ENCODE data around the gene HNRNPF. TPM values are rescaled to one million over a fixed set of nuclear protein-coding genes. Genes with fewer than 3 reads are reported as not detected.
"Not testable (repeated sequence)": the region's sequence is repeated elsewhere in the genome, so short reads cannot be mapped to it uniquely, and the experiment has no call there.

Gene HNRNPF
- total and polyA plus RNA-seq, 5 donors from 2014 or later: 143 to 350 (median 316) TPM

- H3K36me3 ChIP-seq (ENCODE audit: control insufficient read depth, insufficient read depth, low read length): no peaks in the 10 kb centered on the region
- H3K9me3 ChIP-seq (ENCODE audit: control insufficient read depth in 2 of 2, low read length in 2 of 2): no peaks in the 10 kb centered on the region
- H3K4me1 ChIP-seq (ENCODE audit: control insufficient read depth, insufficient read depth, low read length, poor library complexity, severe bottlenecking): peaks cover 11% of the 10 kb centered on the region
- H3K27ac ChIP-seq (ENCODE audit: insufficient read depth, low read length, poor library complexity, severe bottlenecking): no peak overlapping the region
- H3K27me3 ChIP-seq (ENCODE audit: control insufficient read depth, insufficient read depth, low read length): no peaks in the 10 kb centered on the region
- Mint-ChIP-seq H3K27ac (peak overlapping the region in 1 of 3 donors; percentile 80), H3K36me3 (no peaks in the 10 kb centered on the region), H3K4me1 (peaks cover 0 to 25% (median 7%) of the 10 kb centered on the region in 4 donors), H3K4me3 (peak overlapping the region in 1 of 4 donors; percentile 54), H3K9me3 (peaks cover 0 to 2% (median 0%) of the 10 kb centered on the region in 7 donors), H3K27me3 (peaks cover 4% of the 10 kb centered on the region)
- ATAC-seq (ENCODE audit: low read depth in 2 of 2): no peak
- H3K4me3 ChIP-seq (ENCODE audit: low read depth, low read length): no peak overlapping the region
- no peak for DNase-seq
These were observed 22.1 kb upstream of the HNRNPF start for GRCh38 chr10:43430926-43431663.

- no peak overlapping the region for H3K27ac ChIP-seq (ENCODE audit: insufficient read depth, low read length, poor library complexity, severe bottlenecking)
- Mint-ChIP-seq H3K36me3 (no peaks in the 10 kb centered on the region), H3K27me3 (peaks cover 4% of the 10 kb centered on the region), H3K4me1 (peaks cover 0 to 17% (median 4%) of the 10 kb centered on the region in 4 donors), H3K4me3 (peak overlapping the region in 1 of 4 donors; percentile 41), H3K27ac (peak overlapping the region in 1 of 3 donors; percentile 15), H3K9me3 (peaks cover 0 to 2% (median 0%) of the 10 kb centered on the region in 7 donors)
- DNase-seq (peak in 1 of 3 donors; percentile 47), ATAC-seq (ENCODE audit: low read depth in 2 of 2) (peak; percentile 47 to 53)
- no peaks in the 10 kb centered on the region for H3K36me3 ChIP-seq (ENCODE audit: control insufficient read depth, insufficient read depth, low read length)
- peaks cover 2% of the 10 kb centered on the region for H3K4me1 ChIP-seq (ENCODE audit: control insufficient read depth, insufficient read depth, low read length, poor library complexity, severe bottlenecking)
- H3K4me3 ChIP-seq (ENCODE audit: low read depth, low read length): peak overlapping the region; percentile 41
- no peaks in the 10 kb centered on the region for H3K9me3 ChIP-seq (ENCODE audit: control insufficient read depth in 2 of 2, low read length in 2 of 2)
- no peaks in the 10 kb centered on the region for H3K27me3 ChIP-seq (ENCODE audit: control insufficient read depth, insufficient read depth, low read length)
These were observed 18.3 kb upstream of the HNRNPF start for GRCh38 chr10:43427166-43427825.

GRCh38 chr10:43426476-43426875 lies 17.5 kb upstream of the HNRNPF start:
- not testable (repeated sequence) for H3K36me3 Mint-ChIP-seq; H3K27me3 ChIP-seq (ENCODE audit: control insufficient read depth, insufficient read depth, low read length); H3K27ac ChIP-seq (ENCODE audit: insufficient read depth, low read length, poor library complexity, severe bottlenecking); DNase-seq; H3K9me3 ChIP-seq (ENCODE audit: control insufficient read depth in 2 of 2, low read length in 2 of 2); H3K36me3 ChIP-seq (ENCODE audit: control insufficient read depth, insufficient read depth, low read length); H3K9me3 Mint-ChIP-seq; H3K27ac Mint-ChIP-seq; H3K4me3 ChIP-seq (ENCODE audit: low read depth, low read length); ATAC-seq (ENCODE audit: low read depth in 2 of 2); H3K4me1 ChIP-seq (ENCODE audit: control insufficient read depth, insufficient read depth, low read length, poor library complexity, severe bottlenecking); H3K27me3 Mint-ChIP-seq; H3K4me3 Mint-ChIP-seq
- H3K4me1 Mint-ChIP-seq: peaks cover 3 to 20% (median 6%) of the 10 kb centered on the region in 4 donors

GRCh38 chr10:43424416-43424815 lies 15.4 kb upstream of the HNRNPF start:
- no peak for ATAC-seq (ENCODE audit: low read depth in 2 of 2)
- H3K9me3 Mint-ChIP-seq: no peaks in the 10 kb centered on the region

GRCh38 chr10:43421944-43422343 lies 13.0 kb upstream of the HNRNPF start:
- H3K36me3 Mint-ChIP-seq; H3K36me3 ChIP-seq (ENCODE audit: control insufficient read depth, insufficient read depth, low read length); H3K9me3 Mint-ChIP-seq; H3K27me3 ChIP-seq (ENCODE audit: control insufficient read depth, insufficient read depth, low read length); DNase-seq; H3K4me3 ChIP-seq (ENCODE audit: low read depth, low read length); H3K9me3 ChIP-seq (ENCODE audit: control insufficient read depth in 2 of 2, low read length in 2 of 2); H3K27ac ChIP-seq (ENCODE audit: insufficient read depth, low read length, poor library complexity, severe bottlenecking); H3K27me3 Mint-ChIP-seq; ATAC-seq (ENCODE audit: low read depth in 2 of 2): not testable (repeated sequence)
- H3K4me1 ChIP-seq (ENCODE audit: control insufficient read depth, insufficient read depth, low read length, poor library complexity, severe bottlenecking): peaks cover 29% of the 10 kb centered on the region
- peaks cover 17 to 45% (median 23%) of the 10 kb centered on the region in 4 donors for H3K4me1 Mint-ChIP-seq
- H3K4me3 Mint-ChIP-seq: peak overlapping the region in 2 of 4 donors; percentile 85 to 97
- peak overlapping the region; percentile 67 to 97 (median 82) for H3K27ac Mint-ChIP-seq

More at GRCh38 chr10:43424416-43424815, 15.4 kb upstream of the HNRNPF start:
- Mint-ChIP-seq H3K27ac (no peak overlapping the region), H3K4me3 (no peak overlapping the region), H3K4me1 (peaks cover 5 to 36% (median 13%) of the 10 kb centered on the region in 4 donors), H3K27me3 (no peaks in the 10 kb centered on the region), H3K36me3 (no peaks in the 10 kb centered on the region)
- H3K27ac ChIP-seq (ENCODE audit: insufficient read depth, low read length, poor library complexity, severe bottlenecking): no peak overlapping the region
- H3K9me3 ChIP-seq (ENCODE audit: control insufficient read depth in 2 of 2, low read length in 2 of 2): no peaks in the 10 kb centered on the region
- DNase-seq: no peak
- peaks cover 19% of the 10 kb centered on the region for H3K4me1 ChIP-seq (ENCODE audit: control insufficient read depth, insufficient read depth, low read length, poor library complexity, severe bottlenecking)
- H3K27me3 ChIP-seq (ENCODE audit: control insufficient read depth, insufficient read depth, low read length): no peaks in the 10 kb centered on the region
- no peak overlapping the region for H3K4me3 ChIP-seq (ENCODE audit: low read depth, low read length)
- H3K36me3 ChIP-seq (ENCODE audit: control insufficient read depth, insufficient read depth, low read length): no peaks in the 10 kb centered on the region

- peak overlapping the region; percentile 63 to 97 (median 76) for H3K4me3 Mint-ChIP-seq
These were observed 12.5 kb upstream of the HNRNPF start for GRCh38 chr10:43421519-43421918.

GRCh38 chr10:43421201-43421507 lies 12.2 kb upstream of the HNRNPF start:
- no peak for DNase-seq
- peak overlapping the region; percentile 91 for H3K27ac ChIP-seq (ENCODE audit: insufficient read depth, low read length, poor library complexity, severe bottlenecking)
- peak overlapping the region; percentile 93 to 97 (median 96) for H3K4me3 Mint-ChIP-seq
- H3K27ac Mint-ChIP-seq: peak overlapping the region; percentile 97
- H3K27me3 ChIP-seq (ENCODE audit: control insufficient read depth, insufficient read depth, low read length): no peaks in the 10 kb centered on the region
- H3K4me1 ChIP-seq (ENCODE audit: control insufficient read depth, insufficient read depth, low read length, poor library complexity, severe bottlenecking): peaks cover 28% of the 10 kb centered on the region
- no peaks in the 10 kb centered on the region for H3K9me3 Mint-ChIP-seq
- ATAC-seq (ENCODE audit: low read depth in 2 of 2): no peak
- H3K36me3 ChIP-seq (ENCODE audit: control insufficient read depth, insufficient read depth, low read length): no peaks in the 10 kb centered on the region
- peak overlapping the region; percentile 90 for H3K4me3 ChIP-seq (ENCODE audit: low read depth, low read length)
- no peaks in the 10 kb centered on the region for H3K36me3 Mint-ChIP-seq
- no peaks in the 10 kb centered on the region for H3K9me3 ChIP-seq (ENCODE audit: control insufficient read depth in 2 of 2, low read length in 2 of 2)
- H3K27me3 Mint-ChIP-seq: no peaks in the 10 kb centered on the region
- H3K4me1 Mint-ChIP-seq: peaks cover 17 to 44% (median 23%) of the 10 kb centered on the region in 4 donors

More at GRCh38 chr10:43421519-43421918, 12.5 kb upstream of the HNRNPF start:
- Histone ChIP-seq H3K4me1 (ENCODE audit: control insufficient read depth, insufficient read depth, low read length, poor library complexity, severe bottlenecking) (peaks cover 28% of the 10 kb centered on the region), H3K36me3 (ENCODE audit: control insufficient read depth, insufficient read depth, low read length) (no peaks in the 10 kb centered on the region), H3K27me3 (ENCODE audit: control insufficient read depth, insufficient read depth, low read length) (no peaks in the 10 kb centered on the region), H3K27ac (ENCODE audit: insufficient read depth, low read length, poor library complexity, severe bottlenecking) (peak overlapping the region; percentile 91), H3K4me3 (ENCODE audit: low read depth, low read length) (peak overlapping the region; percentile 90), H3K9me3 (ENCODE audit: control insufficient read depth in 2 of 2, low read length in 2 of 2) (no peaks in the 10 kb centered on the region)
- Mint-ChIP-seq H3K27me3 (no peaks in the 10 kb centered on the region), H3K27ac (peak overlapping the region; percentile 67 to 97 (median 82)), H3K4me1 (peaks cover 17 to 45% (median 23%) of the 10 kb centered on the region in 4 donors), H3K9me3 (no peaks in the 10 kb centered on the region), H3K36me3 (no peaks in the 10 kb centered on the region)
- DNase-seq (no peak), ATAC-seq (ENCODE audit: low read depth in 2 of 2) (no peak)

Measured in CD4-positive, CD25-positive, alpha-beta regulatory T cell (primary cell).